HL-60/S4 treated with retinoic acid at 250 ng/mL for 4 days and 3 days (cell line): Measurements from ENCODE around the gene CRIM1.

Experiments
- in situ Hi-C: fragments of 300-500 bp; cut with MboI; formaldehyde crosslinking; loops from 2 replicates; pipeline ENCODE4 v1.7.0; 2022; ENCODE audit warnings: low sequenced_read_pairs

The CRIM1 gene

DNA sequence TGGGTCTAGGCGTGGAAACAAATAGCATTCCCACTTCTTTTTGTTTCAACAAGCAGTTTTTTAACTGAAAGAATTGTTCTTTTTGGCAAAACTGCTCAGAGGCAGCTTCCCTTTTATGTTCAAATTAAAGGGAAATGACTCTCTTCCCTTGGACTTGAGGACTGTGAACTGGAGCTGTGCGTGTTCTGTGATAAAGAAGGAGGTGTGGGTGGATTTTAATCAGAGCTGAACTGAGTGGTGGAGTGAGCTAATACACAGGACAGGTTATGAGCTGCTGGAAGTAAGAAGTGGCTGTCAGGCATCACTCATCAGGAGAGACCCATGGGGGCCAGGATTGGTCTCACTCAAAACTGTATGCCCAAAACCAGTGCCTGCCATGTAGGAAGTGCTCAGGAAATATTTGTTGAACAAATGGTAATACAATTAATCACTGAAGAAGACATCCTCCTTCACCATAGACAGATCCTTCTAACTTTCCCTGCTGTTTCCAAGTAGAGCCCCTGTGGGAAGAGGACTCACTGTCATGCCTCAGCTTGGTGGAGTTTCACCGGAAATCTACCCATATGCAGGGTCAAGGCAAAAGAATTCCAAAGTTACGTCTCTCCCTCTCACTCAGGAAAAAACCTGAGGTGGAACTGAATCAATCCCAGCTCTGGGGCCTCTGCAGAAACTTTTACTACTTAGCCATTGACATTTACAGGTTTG lies 186.5 kb downstream of the CRIM1 start:
- in situ Hi-C loops: no loop called here

DNA sequence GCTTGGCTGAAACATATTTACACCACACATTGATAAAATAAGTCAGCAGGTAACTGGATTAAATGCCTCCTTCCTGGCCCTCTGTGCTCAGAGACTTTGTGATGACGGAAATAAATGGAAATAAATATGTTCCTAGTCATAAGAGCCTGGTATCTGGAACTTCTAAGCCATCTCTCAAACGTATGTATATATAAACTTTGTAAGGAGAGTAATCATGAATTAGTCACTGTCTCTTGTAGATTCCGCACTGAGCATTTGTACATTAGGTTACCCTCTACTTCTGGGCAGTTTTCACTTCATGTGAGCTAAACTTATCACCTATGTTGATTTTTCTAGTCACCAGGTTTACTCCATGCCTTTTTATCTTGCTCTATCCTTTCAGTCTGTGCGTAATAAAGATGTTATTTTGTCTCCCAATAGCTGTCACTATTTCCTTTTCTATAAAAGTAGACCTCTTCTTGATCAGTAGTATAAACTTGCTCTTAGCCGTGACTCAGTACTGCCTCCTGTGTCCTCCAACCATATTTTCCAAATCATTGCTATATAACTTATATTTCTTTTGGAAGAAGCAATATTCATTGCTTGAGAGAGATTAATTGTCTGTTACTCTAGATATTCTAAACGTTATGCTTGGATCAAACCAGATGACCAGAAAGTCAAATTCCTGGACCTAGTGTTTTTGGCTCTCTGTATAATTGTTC lies 189.2 kb downstream of the CRIM1 start:
- in situ Hi-C loops: no loop called here

DNA sequence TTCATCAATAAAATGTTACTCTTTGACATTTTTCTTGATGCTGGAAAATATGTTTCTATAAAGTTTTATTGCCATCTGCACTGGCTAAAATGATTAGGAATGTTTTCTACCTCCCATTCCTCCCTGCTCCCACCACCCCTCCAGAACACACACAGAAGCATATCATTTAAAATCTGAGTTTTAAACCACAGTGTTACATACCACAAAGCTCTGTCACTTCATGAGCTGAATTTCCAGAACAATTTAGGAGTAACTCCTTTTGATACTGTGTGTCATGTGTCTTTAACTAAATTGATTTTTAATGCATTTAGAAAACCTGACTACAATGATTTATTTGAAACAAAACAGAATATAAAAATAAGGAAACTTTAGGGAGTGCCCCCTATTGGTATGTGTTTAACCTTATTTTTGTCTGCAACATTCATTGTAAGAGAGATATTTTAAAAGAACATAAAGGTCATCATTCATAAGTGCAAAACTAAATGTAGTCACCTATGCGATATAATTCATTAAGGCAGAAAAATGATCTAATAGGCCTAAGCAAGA lies 190.4 kb downstream of the CRIM1 start:
- in situ Hi-C loops: no loop called here

DNA sequence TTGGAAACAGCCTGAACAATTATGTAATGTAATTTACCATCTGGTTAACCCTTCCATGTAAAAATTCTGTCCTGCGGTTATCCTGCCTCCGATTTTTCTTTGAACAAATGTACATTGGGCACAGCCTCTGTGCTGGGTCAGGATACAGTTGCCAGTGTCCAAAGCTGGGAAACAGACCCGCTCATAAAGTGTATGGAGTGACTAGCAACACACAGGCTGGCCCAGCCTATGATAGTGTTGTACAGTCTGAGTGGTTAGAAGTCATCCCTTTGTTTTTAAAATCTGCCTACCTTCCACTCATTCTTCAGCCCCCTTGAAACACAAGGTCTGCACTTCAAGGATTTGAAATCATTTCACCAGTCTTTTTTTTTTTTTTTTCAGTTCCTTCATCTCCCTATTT lies 192.3 kb downstream of the CRIM1 start:
- in situ Hi-C loops: no loop called here

DNA sequence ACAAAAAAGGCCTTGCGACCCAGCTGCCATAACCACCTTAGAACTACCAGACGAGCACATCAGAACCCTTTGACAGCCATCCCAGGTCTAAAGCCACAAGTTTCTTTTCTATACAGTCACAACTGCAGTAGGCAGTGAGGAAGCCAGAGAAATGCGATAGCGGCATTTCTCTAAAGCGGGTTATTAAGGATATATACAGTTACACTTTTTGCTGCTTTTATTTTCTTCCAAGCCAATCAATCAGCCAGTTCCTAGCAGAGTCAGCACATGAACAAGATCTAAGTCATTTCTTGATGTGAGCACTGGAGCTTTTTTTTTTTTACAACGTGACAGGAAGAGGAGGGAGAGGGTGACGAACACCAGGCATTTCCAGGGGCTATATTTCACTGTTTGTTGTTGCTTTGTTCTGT lies 193.6 kb downstream of the CRIM1 start:
- in situ Hi-C loops: no loop called here

DNA sequence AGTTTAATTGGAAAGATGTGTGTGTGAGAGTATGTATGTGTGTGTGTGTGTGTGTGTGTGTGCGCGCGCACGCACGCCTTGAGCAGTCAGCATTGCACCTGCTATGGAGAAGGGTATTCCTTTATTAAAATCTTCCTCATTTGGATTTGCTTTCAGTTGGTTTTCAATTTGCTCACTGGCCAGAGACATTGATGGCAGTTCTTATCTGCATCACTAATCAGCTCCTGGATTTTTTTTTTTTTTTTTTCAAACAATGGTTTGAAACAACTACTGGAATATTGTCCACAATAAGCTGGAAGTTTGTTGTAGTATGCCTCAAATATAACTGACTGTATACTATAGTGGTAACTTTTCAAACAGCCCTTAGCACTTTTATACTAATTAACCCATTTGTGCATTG lies 194.4 kb downstream of the CRIM1 start:
- in situ Hi-C loops: no loop called here

DNA sequence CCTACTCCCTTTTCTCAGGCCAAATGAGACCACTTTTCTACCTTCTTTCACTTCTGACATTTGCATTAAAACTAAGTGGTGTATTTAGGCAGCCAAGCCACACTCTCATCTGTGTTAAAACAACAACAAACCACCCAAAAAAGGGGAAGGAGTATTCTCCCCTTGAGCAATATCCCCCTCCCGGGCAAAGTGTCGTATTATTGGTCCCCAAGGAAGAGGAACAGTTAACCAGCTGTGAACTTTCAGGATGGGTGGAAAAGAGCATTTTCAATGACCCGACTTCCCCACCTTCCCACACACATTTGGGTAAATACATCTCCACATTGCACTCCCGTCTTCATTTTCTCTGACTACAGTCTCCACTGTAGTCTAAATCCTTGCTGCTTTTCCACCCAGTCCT lies 198.1 kb downstream of the CRIM1 start:
- in situ Hi-C loops: no loop called here

DNA sequence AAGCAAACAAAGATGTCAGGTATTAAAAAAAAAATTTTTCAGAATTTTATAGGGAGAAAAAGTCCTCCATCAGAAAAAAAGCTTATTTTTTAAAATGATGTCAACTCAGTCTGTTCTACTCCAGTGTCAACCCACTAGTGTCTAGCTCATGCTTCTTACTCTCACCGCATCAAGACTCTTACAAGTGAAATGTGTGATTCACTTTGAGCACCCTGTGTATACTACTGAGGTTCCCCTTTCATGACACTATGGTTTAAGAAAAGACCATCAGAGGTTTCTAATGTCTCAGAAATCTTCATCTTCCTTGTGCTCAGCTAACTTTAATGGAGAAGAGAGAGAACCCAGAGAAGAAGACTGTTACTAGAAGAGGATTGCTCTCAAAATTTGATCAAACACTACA lies 199.0 kb downstream of the CRIM1 start:
- in situ Hi-C loops: no loop called here

DNA sequence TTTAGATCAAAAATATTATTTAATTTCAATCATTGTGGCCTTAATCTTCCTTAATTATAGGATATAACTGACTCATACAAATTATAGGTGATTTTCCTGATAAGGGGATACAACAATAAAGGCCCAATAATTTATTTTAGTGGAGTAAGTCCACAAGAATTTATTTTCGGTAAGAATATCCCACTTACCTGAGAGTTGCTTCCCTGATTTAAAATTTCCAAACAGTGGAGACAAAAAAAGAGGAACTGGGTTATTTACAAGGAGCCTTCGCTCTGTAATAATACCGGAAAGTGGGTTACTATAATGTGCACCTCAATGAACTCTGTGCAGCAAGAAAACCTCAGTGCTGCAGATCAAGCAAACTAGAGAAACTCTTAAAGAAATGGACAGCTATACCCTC lies 200.2 kb downstream of the CRIM1 start:
- in situ Hi-C loops: no loop called here

DNA sequence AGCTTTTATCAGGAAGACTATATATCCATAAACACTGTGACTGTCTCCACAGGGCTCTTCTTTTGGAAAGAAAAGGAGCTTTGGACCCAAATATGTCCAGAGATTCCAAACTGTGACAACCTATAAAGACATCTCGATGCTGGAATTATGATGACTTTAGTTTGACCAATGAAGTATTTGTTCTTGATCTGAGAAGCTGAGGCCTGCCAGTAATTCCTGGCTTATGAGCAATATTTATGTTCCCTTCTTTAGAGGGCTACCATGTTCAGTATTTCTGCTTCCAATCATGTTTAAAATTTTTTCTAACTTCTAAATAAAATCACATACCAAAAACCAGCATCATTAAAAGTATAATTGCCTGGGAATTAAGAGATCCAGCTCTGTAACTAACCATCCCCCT lies 201.3 kb downstream of the CRIM1 start:
- in situ Hi-C loops: no loop called here

DNA sequence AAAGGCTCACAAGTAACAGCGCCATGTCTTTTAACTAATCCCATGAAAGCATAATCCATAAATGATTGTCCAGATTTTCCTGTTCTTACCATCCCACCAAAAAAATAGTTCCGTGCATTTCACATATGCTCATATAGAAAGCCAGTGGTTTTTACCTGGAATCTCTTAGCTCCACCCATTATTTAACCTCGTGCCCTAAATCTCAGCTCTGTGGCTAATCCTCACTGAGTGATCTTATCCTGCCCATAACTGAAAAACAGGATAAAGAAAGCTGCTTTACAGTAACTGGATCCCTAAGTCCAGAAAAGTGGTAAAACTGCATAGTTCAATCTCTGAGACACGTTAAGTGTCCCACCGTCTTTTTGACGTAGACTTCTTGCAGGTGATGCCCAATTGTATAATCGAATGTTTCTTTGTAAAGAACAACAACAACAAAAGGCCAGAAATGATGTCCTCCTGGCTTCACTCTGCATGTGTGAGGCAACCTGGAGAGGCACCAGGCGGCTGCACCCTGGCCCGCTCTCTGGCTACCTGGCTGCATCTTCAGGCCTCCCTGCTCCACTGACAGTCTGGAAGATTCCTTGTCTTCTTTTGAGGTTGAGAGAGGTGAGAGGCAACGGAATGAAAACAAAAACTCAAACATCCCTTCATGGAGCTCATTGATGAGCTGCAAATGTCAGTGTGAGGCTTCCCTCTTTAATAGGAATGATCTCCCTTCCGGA lies 203.8 kb downstream of the CRIM1 start:
- in situ Hi-C loops: no loop called here

DNA sequence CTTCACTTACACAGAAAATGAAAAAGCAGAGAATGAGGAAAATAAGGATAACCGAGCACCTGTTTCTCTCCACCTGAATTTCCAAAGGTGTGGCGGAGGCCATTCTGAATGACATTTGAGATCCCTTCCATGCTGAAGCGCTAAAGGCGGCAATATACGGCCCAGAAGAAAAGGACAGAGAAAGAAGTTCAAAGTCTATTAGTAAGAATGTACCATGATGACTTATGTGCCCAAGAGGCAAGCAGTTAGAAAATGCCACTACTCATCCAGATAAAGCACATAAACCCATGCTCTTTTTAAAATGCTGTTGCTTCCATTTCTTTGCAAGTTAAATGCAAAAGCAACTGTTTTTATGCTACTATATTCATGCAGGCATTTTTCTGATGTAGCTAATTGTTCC lies 205.1 kb downstream of the CRIM1 start:
- in situ Hi-C loops: no loop called here

DNA sequence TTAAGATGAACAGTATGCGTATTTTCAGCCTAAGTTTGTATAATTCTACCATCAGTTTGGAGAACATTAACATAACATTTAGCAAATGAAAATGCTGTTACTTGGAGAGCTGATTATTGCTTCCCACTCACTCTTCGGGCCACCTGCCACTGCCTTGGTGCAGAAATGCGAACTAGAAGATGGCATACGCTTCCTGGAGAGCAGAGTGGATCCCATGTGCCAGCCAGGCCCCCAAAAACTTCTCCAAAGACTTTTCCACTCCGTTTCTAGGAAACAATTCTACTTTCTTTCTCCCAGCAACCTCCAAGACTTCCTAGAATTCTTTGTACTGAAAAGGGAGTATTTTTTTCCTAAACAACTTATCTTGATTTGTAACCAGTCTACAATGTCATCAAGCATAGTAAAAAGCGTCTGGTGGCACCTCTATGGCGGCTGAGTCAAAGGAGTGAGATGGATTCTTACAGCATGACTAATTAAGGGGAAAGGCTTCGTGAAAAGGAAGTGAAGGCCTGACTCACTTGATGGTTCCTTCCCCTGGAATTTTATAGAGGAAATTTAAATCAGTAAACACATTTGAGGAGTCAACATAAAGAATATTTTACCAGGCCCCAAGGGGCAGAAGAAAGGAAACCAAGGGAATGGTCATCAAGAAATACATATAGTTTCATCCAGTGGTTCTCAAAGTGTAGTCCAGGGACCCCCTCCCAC lies 205.8 kb downstream of the CRIM1 start:
- in situ Hi-C loops: no loop called here

DNA sequence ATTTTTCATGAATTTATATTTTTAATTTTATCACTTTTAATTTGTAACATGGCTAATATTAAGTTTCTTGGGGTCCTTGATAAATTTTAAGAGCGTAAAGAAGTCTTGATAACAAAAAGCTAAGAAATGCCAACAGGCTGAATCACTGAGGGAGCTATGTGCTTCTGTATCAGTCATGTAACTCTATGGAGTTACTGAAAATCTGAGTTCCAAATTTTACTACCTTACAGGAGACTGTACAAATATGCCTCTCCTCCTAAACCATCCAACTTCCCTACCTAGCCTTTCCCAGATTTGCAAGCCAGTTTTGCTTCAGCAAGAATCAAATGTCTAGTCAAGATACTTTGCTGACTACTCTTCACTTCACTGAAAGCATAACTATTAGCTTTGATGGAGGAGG lies 206.7 kb downstream of the CRIM1 start:
- in situ Hi-C loops: no loop called here

DNA sequence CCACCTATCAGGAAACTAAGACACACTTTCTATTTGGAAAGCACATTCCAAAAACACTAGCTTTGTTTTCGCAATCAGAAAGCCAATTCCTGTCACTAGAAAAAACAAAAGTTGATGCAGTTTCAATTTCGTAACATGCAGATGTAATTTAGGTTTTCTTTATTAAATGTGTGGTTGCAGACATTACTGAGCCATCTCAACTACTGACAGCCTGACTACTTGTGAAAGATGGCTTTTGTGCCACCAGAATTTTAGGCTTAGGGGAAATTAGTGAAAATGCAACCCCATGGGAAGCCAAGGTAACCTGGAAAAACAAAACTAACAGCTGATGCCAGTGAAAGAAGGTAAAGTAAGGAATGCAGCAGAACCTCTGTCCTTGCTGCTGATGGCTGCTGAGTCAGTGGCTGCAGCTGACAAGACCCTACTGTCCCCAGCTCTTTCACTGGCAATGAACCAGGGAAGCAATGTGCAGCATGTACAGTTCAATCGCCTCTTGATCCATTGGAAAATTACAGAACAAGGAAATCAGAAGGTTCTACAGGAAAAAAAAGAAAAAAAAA lies 207.5 kb downstream of the CRIM1 start:
- in situ Hi-C loops: no loop called here

DNA sequence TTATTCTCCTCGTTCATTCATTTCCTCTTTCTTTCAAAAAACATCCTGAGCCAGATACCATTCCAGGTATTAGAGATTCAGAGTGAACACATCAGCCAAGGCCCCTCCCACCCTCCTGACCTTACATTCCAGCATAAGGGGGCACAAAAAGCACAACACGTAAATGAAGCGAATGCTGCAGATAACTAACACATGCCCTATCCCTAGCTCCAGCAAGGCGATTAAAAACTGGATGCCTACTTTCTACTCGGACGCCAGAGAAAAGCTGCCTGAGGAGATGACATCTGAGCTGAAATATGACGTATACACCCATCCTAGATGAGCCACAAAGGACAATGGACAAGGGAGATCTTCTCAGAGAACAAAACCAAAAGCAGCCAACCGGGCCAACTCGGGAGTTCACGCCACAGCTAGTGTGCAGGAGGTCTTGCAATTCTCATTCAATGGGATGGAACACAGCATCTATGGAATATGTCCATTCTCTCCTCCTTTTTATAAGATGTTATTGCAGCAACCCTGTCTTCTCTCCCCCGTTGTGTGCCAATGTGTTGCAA lies 208.9 kb downstream of the CRIM1 start:
- in situ Hi-C loops: no loop called here

DNA sequence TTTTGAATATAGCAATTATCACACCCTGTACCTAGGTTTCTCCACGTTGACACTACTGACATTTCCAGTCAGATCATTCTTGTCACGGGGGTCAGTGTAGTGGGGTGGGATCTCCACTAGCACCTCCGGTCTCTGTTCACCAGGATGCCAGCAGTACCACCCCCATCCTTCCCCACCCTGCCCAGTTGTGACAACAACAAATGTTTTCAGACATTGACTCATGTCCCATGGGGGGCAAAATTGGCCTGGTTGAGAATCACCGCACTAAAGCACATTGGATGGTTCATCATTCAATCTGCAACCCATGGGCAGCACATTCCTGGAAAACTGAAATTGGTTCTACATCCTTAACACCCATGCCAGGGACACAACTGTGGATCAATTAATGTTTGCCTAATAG lies 210.1 kb downstream of the CRIM1 start:
- in situ Hi-C loops: no loop called here

DNA sequence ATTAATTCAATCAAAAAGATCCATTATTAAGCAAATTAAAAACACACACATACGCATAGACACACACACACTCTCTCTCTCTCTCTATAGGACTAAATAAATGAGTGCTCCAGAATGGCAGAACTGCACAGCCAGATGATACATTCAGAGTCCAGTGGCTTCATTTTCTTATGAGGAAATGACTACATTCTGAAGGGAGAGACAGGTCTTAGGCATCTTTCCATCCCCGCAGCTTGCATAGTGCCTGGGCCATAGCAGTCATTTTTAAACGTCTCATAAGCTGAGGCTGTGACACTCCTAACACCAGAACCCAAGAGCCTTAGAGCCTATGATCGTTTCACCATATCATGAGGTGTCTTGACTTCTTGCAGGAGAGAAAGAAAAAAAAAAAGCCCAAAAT lies 211.3 kb downstream of the CRIM1 start:
- in situ Hi-C loops: no loop called here

DNA sequence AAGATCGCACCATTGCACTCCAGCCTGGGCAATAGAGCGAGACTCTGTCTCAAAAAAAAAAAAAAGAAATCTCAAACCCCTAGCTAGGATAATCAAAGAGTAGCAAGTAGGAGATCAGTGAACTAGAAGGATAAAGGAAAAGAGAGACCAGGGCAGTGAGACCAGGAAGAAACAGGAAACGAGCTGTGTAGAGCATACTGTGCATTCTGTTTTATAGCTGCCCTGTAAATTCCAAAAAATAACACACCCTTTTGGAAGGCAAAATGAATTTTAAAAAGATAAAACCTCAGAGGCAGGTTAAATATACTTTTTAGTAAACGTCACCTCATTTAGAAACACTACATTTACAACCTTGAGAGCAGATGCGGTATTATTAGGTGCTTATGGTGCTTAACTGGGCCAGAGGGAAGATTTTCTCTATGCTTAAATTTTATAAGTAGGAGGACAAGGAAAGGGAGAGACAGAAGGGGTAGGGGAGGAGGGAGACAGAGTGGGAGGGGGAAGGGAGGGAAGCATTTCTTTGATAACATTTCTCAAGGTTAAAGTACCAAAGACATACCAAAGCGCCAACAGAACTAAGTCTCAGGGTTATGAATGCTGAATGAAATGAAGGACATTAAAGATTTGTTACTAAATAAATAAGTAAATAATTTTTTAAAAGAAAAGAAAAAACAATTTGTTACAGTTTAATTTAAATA lies 212.3 kb downstream of the CRIM1 start:
- in situ Hi-C loops: no loop called here
